ENCODE data around the gene DYNC1LI1.
A peak's percentile ranks its signal among the peaks of the same experiment; 100 is the strongest.

Gene DYNC1LI1

GRCh38 chr3:32570421-32571191, at the start of gene DYNC1LI1:
DYNC1LI1 (minus strand) TSS chr3:32570858; CDS start chr3:32570770, 88 bp downstream.
- DNase-seq: peak; percentile 91

DNA sequence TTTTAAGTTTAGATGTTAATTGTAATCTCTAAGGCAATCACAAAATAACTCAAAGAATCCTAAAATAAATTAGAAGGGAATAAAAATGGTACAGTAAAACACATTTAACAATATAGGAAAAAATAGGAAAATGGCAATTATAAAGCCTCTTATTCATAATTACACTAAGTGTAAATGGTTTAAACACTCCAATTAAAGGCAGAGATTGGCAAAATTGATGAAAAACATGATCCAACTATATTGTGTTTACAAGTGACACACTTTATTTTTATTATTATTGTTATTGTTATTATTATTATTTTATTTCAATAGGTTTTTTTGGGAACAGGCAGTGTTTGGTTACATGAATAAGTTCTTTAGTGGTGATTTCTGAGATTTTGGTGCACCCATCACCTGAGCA, 48.7 kb upstream of the DYNC1LI1 start:
- in situ Hi-C loops (cut with HindIII; ENCODE audit: low pct_ligation_motif_present, low pct_unique_long_range_greater_than_20kb, low sequenced_read_pairs): no loop called here
- DNase-seq: no peak

More at GRCh38 chr3:32570421-32571191, at the start of gene DYNC1LI1:
- in situ Hi-C loops (cut with HindIII; ENCODE audit: low pct_ligation_motif_present, low pct_unique_long_range_greater_than_20kb, low sequenced_read_pairs): no loop called here

GRCh38 chr3:32616267-32616962, 45.8 kb upstream of the DYNC1LI1 start:
- no peak for DNase-seq
- in situ Hi-C loops (cut with HindIII; ENCODE audit: low pct_ligation_motif_present, low pct_unique_long_range_greater_than_20kb, low sequenced_read_pairs): no loop called here

- DNase-seq: no peak
- in situ Hi-C loops (cut with HindIII; ENCODE audit: low pct_ligation_motif_present, low pct_unique_long_range_greater_than_20kb, low sequenced_read_pairs): no loop called here
Observed at GRCh38 chr3:32614956-32615355, 44.3 kb upstream of the DYNC1LI1 start.

GRCh38 chr3:32613183-32613582, 42.5 kb upstream of the DYNC1LI1 start:
- DNase-seq: no peak
- in situ Hi-C loops (cut with HindIII; ENCODE audit: low pct_ligation_motif_present, low pct_unique_long_range_greater_than_20kb, low sequenced_read_pairs): no loop called here

DNA sequence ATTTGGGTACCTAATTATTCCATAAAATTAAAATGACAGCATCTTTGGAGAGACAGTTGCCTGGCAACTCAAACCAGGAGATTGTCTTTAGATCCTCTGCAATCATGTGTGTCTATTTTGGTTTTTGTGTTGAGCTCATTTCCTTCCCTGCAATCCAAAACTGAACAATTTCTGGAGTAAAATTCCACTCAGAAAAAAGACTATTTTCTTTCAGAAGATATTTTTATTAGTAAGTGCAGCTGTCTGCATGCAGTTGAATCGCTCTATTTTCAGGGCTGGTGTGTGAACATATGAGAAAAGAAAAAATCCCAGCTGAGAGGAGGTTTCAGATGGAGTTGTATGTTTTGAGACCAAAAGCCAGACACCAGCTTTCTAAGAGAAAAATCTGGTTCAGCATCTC, 41.9 kb upstream of the DYNC1LI1 start:
- in situ Hi-C loops (cut with HindIII; ENCODE audit: low pct_ligation_motif_present, low pct_unique_long_range_greater_than_20kb, low sequenced_read_pairs): no loop called here
- no peak for DNase-seq

- in situ Hi-C loops (cut with HindIII; ENCODE audit: low pct_ligation_motif_present, low pct_unique_long_range_greater_than_20kb, low sequenced_read_pairs): no loop called here
- DNase-seq: no peak
Observed at GRCh38 chr3:32607522-32607921, 36.9 kb upstream of the DYNC1LI1 start.

GRCh38 chr3:32606960-32607359, 36.3 kb upstream of the DYNC1LI1 start:
- DNase-seq: no peak
- in situ Hi-C loops (cut with HindIII; ENCODE audit: low pct_ligation_motif_present, low pct_unique_long_range_greater_than_20kb, low sequenced_read_pairs): no loop called here

DNA sequence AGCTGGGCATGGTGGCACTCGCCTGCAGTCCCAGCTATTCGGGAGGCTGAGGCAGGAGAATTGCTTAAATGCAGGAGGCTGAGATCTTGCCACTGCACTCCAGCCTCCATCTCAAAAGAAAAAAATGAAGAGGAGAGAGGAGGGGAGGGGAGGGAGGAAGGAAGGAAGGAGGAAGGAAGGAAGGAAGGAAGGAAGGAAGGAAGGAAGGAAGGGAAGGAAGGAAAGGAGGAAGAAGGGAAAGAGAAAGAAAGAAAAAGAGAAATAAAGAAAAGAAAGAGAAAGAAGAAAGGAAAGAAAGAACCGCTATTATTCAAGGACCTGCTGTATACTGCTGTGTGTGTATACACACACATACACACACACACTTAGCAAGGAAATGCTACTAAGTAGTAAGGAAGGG, 35.6 kb upstream of the DYNC1LI1 start:
- no peak for DNase-seq
- in situ Hi-C loops (cut with HindIII; ENCODE audit: low pct_ligation_motif_present, low pct_unique_long_range_greater_than_20kb, low sequenced_read_pairs): no loop called here

GRCh38 chr3:32603064-32603463, 32.4 kb upstream of the DYNC1LI1 start:
- in situ Hi-C loops (cut with HindIII; ENCODE audit: low pct_ligation_motif_present, low pct_unique_long_range_greater_than_20kb, low sequenced_read_pairs): no loop called here
- DNase-seq: no peak

- in situ Hi-C loops (cut with HindIII; ENCODE audit: low pct_ligation_motif_present, low pct_unique_long_range_greater_than_20kb, low sequenced_read_pairs): no loop called here
Observed at GRCh38 chr3:32602206-32602605, 31.5 kb upstream of the DYNC1LI1 start.

DNA sequence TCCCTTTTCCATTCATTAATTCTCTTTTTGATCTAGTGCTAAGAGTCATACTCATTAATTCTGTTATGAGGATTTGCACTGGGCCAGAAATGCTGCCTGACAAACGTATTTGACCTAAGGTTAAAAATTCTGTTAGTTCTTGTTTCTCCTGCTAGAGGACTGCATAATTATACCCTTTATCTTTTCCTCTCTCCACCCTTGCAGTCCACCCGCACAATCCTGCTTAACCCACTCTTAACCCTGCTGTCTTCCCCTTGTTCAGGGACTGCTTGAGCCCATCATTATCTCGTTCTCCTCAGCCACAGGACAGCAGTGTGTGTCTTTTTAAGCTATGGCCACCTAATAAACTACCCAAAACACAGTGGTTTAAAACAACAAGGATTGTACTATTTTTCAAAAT, 31.1 kb upstream of the DYNC1LI1 start:
- no peak for DNase-seq
- in situ Hi-C loops (cut with HindIII; ENCODE audit: low pct_ligation_motif_present, low pct_unique_long_range_greater_than_20kb, low sequenced_read_pairs): no loop called here

More at GRCh38 chr3:32602206-32602605, 31.5 kb upstream of the DYNC1LI1 start:
- DNase-seq: no peak

- in situ Hi-C loops (cut with HindIII; ENCODE audit: low pct_ligation_motif_present, low pct_unique_long_range_greater_than_20kb, low sequenced_read_pairs): no loop called here
- no peak for DNase-seq
Observed at GRCh38 chr3:32597656-32598055, 27.0 kb upstream of the DYNC1LI1 start.

- in situ Hi-C loops (cut with HindIII; ENCODE audit: low pct_ligation_motif_present, low pct_unique_long_range_greater_than_20kb, low sequenced_read_pairs): no loop called here
- no peak for DNase-seq
Observed at GRCh38 chr3:32596909-32597369, 26.3 kb upstream of the DYNC1LI1 start.

GRCh38 chr3:32596282-32596908, 25.7 kb upstream of the DYNC1LI1 start:
- no peak for DNase-seq
- in situ Hi-C loops (cut with HindIII; ENCODE audit: low pct_ligation_motif_present, low pct_unique_long_range_greater_than_20kb, low sequenced_read_pairs): no loop called here

DNA sequence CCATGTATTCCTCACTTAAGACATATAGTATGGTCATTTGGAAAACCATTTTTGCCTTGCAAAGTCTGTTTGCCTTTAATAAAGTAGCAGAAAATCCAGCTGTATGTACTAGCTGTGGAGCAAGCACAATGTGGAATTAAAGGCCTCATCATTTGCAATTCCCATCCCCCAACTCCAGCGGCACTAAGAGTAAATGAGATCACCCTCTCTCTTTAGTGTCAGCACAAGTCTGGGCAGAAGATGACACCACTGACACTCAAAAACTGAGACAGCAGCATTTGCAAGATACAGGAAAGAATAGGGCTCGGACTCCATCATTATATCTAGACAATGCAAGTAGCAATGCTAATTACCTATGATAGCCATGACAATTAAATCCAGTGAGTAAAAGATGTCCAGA, 24.7 kb upstream of the DYNC1LI1 start:
- DNase-seq: no peak
- in situ Hi-C loops (cut with HindIII; ENCODE audit: low pct_ligation_motif_present, low pct_unique_long_range_greater_than_20kb, low sequenced_read_pairs): no loop called here

DNA sequence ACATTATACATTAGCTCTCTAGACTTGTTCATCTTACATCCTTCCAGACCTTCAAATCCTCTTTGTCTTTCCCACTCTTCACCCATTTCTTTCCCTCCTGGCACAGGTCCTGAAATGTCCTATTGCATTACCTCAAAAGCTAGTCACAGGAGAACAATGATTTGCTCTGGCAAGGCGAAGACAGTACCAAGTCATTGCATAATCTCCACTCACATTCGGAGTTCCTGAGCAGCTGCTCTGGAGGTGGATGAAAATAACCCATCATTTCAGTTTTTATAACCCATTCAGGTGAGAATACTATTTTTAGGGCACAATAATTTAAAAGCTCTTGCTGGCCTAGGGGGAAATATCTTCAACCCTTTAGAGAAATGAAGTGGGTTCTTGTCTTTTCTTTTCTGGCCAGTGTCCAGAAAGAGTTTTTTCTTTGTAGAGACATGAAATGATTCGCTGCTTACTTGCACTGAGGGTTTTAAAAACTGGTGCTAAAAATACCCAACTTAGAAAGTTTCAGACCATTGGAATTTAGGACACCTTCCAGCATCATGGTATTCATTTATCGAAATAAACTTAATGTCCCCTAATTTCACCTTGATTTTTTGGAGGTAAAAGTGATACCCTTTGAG, 23.4 kb upstream of the DYNC1LI1 start:
- DNase-seq: no peak

DNA sequence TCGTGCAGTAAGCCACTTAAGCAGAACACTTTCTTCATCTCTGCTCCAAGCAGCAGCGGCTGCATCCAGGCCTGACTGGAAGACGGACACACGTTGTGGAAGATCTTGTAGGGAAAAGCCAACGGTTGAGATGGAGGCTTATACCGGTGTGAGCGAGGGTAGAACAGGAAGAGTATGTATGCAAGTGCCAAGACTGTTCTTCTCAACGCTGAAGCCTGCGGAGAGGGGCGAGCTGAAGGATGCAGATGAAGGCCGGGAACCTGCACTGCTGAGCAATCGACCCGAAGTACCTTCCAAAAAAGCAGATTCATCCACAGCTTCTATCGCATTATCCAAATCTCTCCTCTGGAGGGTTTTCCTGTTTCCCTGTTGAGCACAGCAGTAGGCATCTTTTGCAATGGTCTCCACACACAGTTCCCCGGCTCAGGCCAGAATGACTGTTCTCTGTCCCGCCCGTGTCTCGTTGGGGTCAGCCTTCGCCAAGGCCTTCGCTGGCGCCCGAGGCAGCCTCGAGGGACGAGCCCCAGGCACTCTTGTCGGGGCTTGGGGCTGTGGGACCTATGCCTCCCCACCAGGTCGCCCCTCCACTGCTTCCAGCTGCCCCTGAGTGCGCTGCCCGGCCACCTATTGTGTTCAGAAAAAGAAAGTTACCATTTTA, 22.2 kb upstream of the DYNC1LI1 start:
- in situ Hi-C loops (cut with HindIII; ENCODE audit: low pct_ligation_motif_present, low pct_unique_long_range_greater_than_20kb, low sequenced_read_pairs): no loop called here
- no peak for DNase-seq

More for the DNA sequence above, 23.4 kb upstream of the DYNC1LI1 start:
- in situ Hi-C loops (cut with HindIII; ENCODE audit: low pct_ligation_motif_present, low pct_unique_long_range_greater_than_20kb, low sequenced_read_pairs): no loop called here
